Left ventricle myocardium superior (tissue), 1 donor: ENCODE data around the gene CIAO2A. TPM values are rescaled to one million over a fixed set of nuclear protein-coding genes. Genes with fewer than 3 reads are reported as not detected.

ENCODE experiments used
- ATAC-seq: fragments of 200-7000 bp; cut with Tn5 transposase; one replicate; pipeline ENCODE4 v1.9.1; 2020; ENCODE audit warnings: mild to moderate bottlenecking, moderate library complexity
- DNase-seq: peaks from one replicate; pipeline ENCODE4 v3.0.0-alpha.2; 2020
- intact Hi-C: fragments of 100-400 bp; cut with micrococcal nuclease; formaldehyde crosslinking; loops from one replicate; pipeline ENCODE4 v1.11.0; 2022
- total RNA-seq: library from RNA; stranded (reverse); fragmentation: NEBNext Ultra II Directional; extraction: Animal tissue kit (Norgen Biotek cat#: 25700); gene quantifications from one replicate; pipeline ENCODE4 v1.2.1, GENCODE V29; 2021
- donor health status: DM: no; HTN: yes; CAD: no; lungs with severe emphysema.

Gene CIAO2A
- total RNA-seq, 1 donor from 2014 or later, result 72.2 TPM

GRCh38 chr15:64023220-64023619 lies 70.4 kb downstream of the CIAO2A start:
- ATAC-seq, result no peak
- intact Hi-C loops, result no loop called here
- DNase-seq, result no peak

- ATAC-seq (no peak), DNase-seq (no peak)
- intact Hi-C loops, result no loop called here
Measured at GRCh38 chr15:64022571-64022970, 71.1 kb downstream of the CIAO2A start.

Other genes with a start within 250 kb of the CIAO2A start
- gene DAPK2, start 47.4 kb downstream of the CIAO2A start, total RNA-seq, result 43.4 TPM
- gene SNX1, start 2.1 kb upstream of the CIAO2A start, total RNA-seq, result 89.7 TPM
- 5.6 TPM for gene SNX22, start 57.9 kb upstream of the CIAO2A start, total RNA-seq
- gene PPIB, start 69.2 kb upstream of the CIAO2A start, total RNA-seq, result 106 TPM